ENCODE measurements around the gene CEP350. TPM values are rescaled to one million over a fixed set of nuclear protein-coding genes. Genes with fewer than 3 reads are reported as not detected.

Gene CEP350, protein sequence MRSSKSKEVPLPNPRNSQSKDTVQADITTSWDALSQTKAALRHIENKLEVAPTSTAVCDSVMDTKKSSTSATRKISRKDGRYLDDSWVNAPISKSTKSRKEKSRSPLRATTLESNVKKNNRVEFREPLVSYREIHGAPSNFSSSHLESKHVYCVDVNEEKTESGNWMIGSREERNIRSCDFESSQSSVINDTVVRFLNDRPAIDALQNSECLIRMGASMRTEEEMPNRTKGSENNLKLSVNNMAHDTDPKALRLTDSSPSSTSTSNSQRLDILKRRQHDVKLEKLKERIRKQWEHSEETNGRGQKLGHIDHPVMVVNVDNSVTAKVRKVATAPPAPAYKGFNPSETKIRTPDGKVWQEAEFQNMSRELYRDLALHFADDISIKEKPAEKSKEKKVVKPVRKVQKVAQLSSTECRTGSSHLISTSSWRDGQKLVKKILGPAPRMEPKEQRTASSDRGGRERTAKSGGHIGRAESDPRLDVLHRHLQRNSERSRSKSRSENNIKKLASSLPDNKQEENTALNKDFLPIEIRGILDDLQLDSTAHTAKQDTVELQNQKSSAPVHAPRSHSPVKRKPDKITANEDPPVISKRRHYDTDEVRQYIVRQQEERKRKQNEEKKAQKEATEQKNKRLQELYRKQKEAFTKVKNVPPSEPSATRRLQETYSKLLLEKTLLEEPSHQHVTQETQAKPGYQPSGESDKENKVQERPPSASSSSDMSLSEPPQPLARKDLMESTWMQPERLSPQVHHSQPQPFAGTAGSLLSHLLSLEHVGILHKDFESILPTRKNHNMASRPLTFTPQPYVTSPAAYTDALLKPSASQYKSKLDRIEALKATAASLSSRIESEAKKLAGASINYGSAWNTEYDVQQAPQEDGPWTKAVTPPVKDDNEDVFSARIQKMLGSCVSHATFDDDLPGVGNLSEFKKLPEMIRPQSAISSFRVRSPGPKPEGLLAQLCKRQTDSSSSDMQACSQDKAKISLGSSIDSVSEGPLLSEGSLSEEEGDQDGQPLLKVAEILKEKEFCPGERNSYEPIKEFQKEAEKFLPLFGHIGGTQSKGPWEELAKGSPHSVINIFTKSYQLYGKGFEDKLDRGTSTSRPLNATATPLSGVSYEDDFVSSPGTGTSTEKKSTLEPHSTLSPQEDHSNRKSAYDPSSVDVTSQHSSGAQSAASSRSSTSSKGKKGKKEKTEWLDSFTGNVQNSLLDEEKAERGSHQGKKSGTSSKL (N-terminal part only)
- total RNA-seq: 10 to 100 TPM; 41.5 to 55.4 TPM

- ATAC-seq (peak; percentile 97), DNase-seq (peak; percentile 98 to 99 (median 99))
- Histone ChIP-seq H3K27me3 (no peaks in the 10 kb centered on the region), H3K27ac (peak within 1 kb of the TSS; percentile 94 to 97 (median 96)), H3K9me3 (no peaks in the 10 kb centered on the region), H3K36me3 (replicated peaks in 1 of 2; ENCODE audit: insufficient read depth in 1 of 2, low read depth in 2 of 2) (no peaks in the 10 kb centered on the region), H3K4me3 (peak within 1 kb of the TSS; percentile 89 to 99), H3K4me1 (peaks cover 6% of the 10 kb centered on the region)
- intact Hi-C loops (cut with DNase I): no loop called here
- 0% methylated on average over 18 to 44 of the region's 72 CpGs for WGBS, 2 donors
- TF ChIP-seq POLR2A (IDR thresholded peaks at IDR 0.05): peak; percentile 86 to 94 (median 92)
- TF ChIP-seq, protein P1, sequence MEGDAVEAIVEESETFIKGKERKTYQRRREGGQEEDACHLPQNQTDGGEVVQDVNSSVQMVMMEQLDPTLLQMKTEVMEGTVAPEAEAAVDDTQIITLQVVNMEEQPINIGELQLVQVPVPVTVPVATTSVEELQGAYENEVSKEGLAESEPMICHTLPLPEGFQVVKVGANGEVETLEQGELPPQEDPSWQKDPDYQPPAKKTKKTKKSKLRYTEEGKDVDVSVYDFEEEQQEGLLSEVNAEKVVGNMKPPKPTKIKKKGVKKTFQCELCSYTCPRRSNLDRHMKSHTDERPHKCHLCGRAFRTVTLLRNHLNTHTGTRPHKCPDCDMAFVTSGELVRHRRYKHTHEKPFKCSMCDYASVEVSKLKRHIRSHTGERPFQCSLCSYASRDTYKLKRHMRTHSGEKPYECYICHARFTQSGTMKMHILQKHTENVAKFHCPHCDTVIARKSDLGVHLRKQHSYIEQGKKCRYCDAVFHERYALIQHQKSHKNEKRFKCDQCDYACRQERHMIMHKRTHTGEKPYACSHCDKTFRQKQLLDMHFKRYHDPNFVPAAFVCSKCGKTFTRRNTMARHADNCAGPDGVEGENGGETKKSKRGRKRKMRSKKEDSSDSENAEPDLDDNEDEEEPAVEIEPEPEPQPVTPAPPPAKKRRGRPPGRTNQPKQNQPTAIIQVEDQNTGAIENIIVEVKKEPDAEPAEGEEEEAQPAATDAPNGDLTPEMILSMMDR (IDR thresholded peaks at IDR 0.05): peak in 2 of 7 experiments; percentile 18 to 39
These were observed at the start of gene CEP350 for GRCh38 chr1:179954493-179955286. Gene CEP350, plus strand, starts transcription at chr1:179954810. Its CDS starts 31,372 bp downstream, at chr1:179986182.

DNA sequence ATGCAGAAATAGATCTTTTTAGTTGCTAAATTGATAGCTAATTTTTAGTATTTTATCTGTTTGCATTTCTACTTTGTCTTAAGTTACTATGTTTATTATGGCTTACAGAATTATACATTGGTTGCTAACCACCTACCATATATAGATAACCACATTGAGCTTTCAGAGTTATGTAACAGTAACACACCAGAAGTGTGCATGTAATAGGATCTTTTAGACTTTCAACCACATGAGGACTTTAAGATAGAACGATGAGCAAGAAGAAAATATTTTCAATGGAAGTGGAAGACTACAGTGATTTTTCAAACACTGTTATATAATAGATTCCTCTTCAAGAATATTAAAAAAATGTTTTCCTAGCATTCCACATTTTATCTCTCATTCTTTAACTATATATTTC is 43.7 kb upstream of the CEP350 start:
- TF ChIP-seq POLR2A (IDR thresholded peaks at IDR 0.05): no peak
- TF ChIP-seq, protein P1 (IDR thresholded peaks at IDR 0.05): no peak
- no peaks in the 10 kb centered on the region for H3K4me1 ChIP-seq
- ATAC-seq: no peak
- 63 to 64% methylated on average over 1 of the region's 1 CpG for WGBS, 2 donors
- DNase-seq: no peak
- no peak overlapping the region for H3K27ac ChIP-seq
- no peaks in the 10 kb centered on the region for H3K27me3 ChIP-seq
- no peak overlapping the region for H3K4me3 ChIP-seq
- intact Hi-C loops (cut with DNase I): no loop called here
- H3K36me3 ChIP-seq (replicated peaks in 1 of 2; ENCODE audit: insufficient read depth in 1 of 2, low read depth in 2 of 2): peaks cover 6 to 16% of the 10 kb centered on the region in 2 donors
- H3K9me3 ChIP-seq: no peaks in the 10 kb centered on the region

- WGBS, 2 donors: 96 to 98% methylated on average over 3 of the region's 3 CpGs
These were observed 42.8 kb upstream of the CEP350 start for GRCh38 chr1:179911812-179912211.

More at GRCh38 chr1:179911812-179912211, 42.8 kb upstream of the CEP350 start:
- no peak for TF ChIP-seq POLR2A (IDR thresholded peaks at IDR 0.05)
- TF ChIP-seq, protein P1 (IDR thresholded peaks at IDR 0.05): no peak
- Histone ChIP-seq H3K4me3 (no peak overlapping the region), H3K9me3 (no peaks in the 10 kb centered on the region), H3K36me3 (replicated peaks in 1 of 2; ENCODE audit: insufficient read depth in 1 of 2, low read depth in 2 of 2) (peaks cover 6 to 18% of the 10 kb centered on the region in 2 donors), H3K27ac (no peak overlapping the region), H3K4me1 (no peaks in the 10 kb centered on the region), H3K27me3 (no peaks in the 10 kb centered on the region)
- DNase-seq (no peak), ATAC-seq (no peak)
- intact Hi-C loops (cut with DNase I): no loop called here

All from body of pancreas (tissue), 4 donors.